Pancreas (tissue), 10 donors: ENCODE results near the gene CDKN1B. TPM values are rescaled to one million over a fixed set of nuclear protein-coding genes. Genes with fewer than 3 reads are reported as not detected.

Experiments
- ATAC-seq, 4 donors: fragments of 200-7000 bp; cut with Tn5 transposase; one replicate each; pipeline versions ENCODE4 v1.8.0 to v1.9.1; 2020; ENCODE audit warnings: mild to moderate bottlenecking in 4 of 4, moderate library complexity in 4 of 4
- DNase-seq, 6 donors: peaks; one replicate each; pipeline ENCODE4 v3.0.0-alpha.2; 2020
- FAIRE-seq: peaks from 2 replicates; lab custom pipeline; 2012; peaks lifted over from hg19 to GRCh38; lab: Jason Lieb, UNC
- H3K27ac ChIP-seq, 4 donors: fragments of 200-600 bp; sonication (generic); 1 replicate in 3 of 4; 2 replicates in 1 of 4; pipeline versions ENCODE4 v1.5.0 to v1.8.0; 2020
- H3K27me3 ChIP-seq, 4 donors: fragments of 200-600 bp; one replicate each; pipeline ENCODE4 v1.8.0; 2021
- H3K36me3 ChIP-seq, 3 donors: fragments of 200-600 bp; sonication (generic) in 1 of 3; one replicate each; pipeline versions ENCODE4 v1.5.0 to v1.8.0; 2020 to 2021
- H3K4me1 ChIP-seq, 3 donors: fragments of 200-600 bp; one replicate each; pipeline ENCODE4 v1.8.0; 2021
- H3K4me3 ChIP-seq, 4 donors: fragments of 200-600 bp; sonication (generic) in 2 of 4; one replicate each; pipeline versions ENCODE4 v1.5.0 to v1.8.0; 2020 to 2021
- H3K9me3 ChIP-seq, 4 donors: fragments of 200-600 bp; one replicate each; pipeline ENCODE4 v1.8.0; 2021
- CTCF ChIP-seq, 4 donors: fragments of 200-600 bp; sonication (generic) in 3 of 4; IDR thresholded peaks; one replicate each; pipeline versions ENCODE4 v1.5.0 to v1.8.0; 2021; ENCODE audit warnings: antibody characterized with exemption in 4 of 4
- WGBS, 2 donors: extraction: QIAGEN DNeasy Blood & Tissue Kit; methylation state at CpG; one replicate each; pipeline ENCODE4 v1.1.7; 2013; 5-methylcytosine and 5-hydroxymethylcytosine counted together
- intact Hi-C, 3 donors: fragments of 100-400 bp; cut with DNase I; formaldehyde crosslinking; loops; one replicate each; pipeline versions ENCODE4 v1.11.1 to v1.14.2; 2022
- polyA plus RNA-seq, 2 donors: library from polyadenylated mRNA; stranded (reverse); fragments of 200-250 nt; gene quantifications; one replicate each; pipeline ENCODE4 v1.2.3, GENCODE V29; 2013
- total RNA-seq, 6 donors: library from RNA; stranded (reverse); fragmentation: NEBNext Ultra II Directional in 4 of 6; extraction: Animal tissue kit (Norgen Biotek cat#: 25700) in 4 of 6; gene quantifications; one replicate each; pipeline versions ENCODE4 v1.2.1 to v1.2.4, GENCODE V29; 2021 to 2023
- donor health status: healthy with polysubstance abuse.
- donor health status: DM: no; HTN: no; CAD: no; lungs with moderate emphysema.
- donor health status: DM: no; HTN: no; CAD: no.
- donor health status: control.
- donor health status: control.
- donor health status: Bipolar disorder and iron deficiency.
- donor health status: DM: yes; HTN: yes; CAD: no.
- donor health status: DM: no; HTN: no; CAD: no.
- donor health status: DM: no; HTN: no; CAD: no.
- donor health status: DM: yes; HTN: yes; CAD: no.

Gene CDKN1B
- total RNA-seq (10 to 100 TPM; 12.8 to 23.7 (median 16.9) TPM), polyA plus RNA-seq (10 to 100 TPM; 12.1 to 19.1 TPM)

- H3K36me3 ChIP-seq = peaks cover 0 to 9% (median 4%) of the 10 kb centered on the region in 3 donors
- DNase-seq = peak; percentile 93 to 96 (median 96)
- H3K4me1 ChIP-seq = peaks cover 10 to 49% (median 45%) of the 10 kb centered on the region in 3 donors
- H3K4me3 ChIP-seq = peak within 1 kb of the TSS; percentile 75 to 89 (median 82)
- no peaks in the 10 kb centered on the region for H3K9me3 ChIP-seq
- no peaks in the 10 kb centered on the region for H3K27me3 ChIP-seq
- peak; percentile 84 to 90 (median 90) for ATAC-seq
- no peak for TF ChIP-seq CTCF (IDR thresholded peaks at IDR 0.05)
- intact Hi-C loops = loop anchor here in 1 of 3 donors (10.0 kb wide), 1 partner anchor 342 kb away; no protein-coding TSS in a partner anchor
- 0 to 1% methylated on average over 61 to 81 of the region's 81 CpGs for WGBS, 2 donors
- FAIRE-seq = no peak
- peak within 1 kb of the TSS; percentile 98 to 100 (median 99) for H3K27ac ChIP-seq
These were observed at the start of gene CDKN1B for GRCh38 chr12:12716793-12717585. Gene CDKN1B, plus strand, starts transcription at chr12:12717368. Its CDS starts 472 bp downstream, at chr12:12717840.

- 57 to 58% methylated on average over 1 of the region's 1 CpG for WGBS, 2 donors
- intact Hi-C loops = no loop called here
- no peak for ATAC-seq
- no peak for FAIRE-seq
- Histone ChIP-seq H3K27me3 (no peaks in the 10 kb centered on the region), H3K4me1 (no peaks in the 10 kb centered on the region), H3K4me3 (no peak overlapping the region), H3K27ac (no peak overlapping the region), H3K9me3 (no peaks in the 10 kb centered on the region), H3K36me3 (no peaks in the 10 kb centered on the region)
- no peak for DNase-seq
- no peak for TF ChIP-seq CTCF (IDR thresholded peaks at IDR 0.05)
These were observed 49.2 kb upstream of the CDKN1B start for GRCh38 chr12:12668005-12668404.

GRCh38 chr12:12669020-12669419 lies 48.1 kb upstream of the CDKN1B start:
- no peaks in the 10 kb centered on the region for H3K9me3 ChIP-seq
- H3K4me1 ChIP-seq = no peaks in the 10 kb centered on the region
- no peaks in the 10 kb centered on the region for H3K36me3 ChIP-seq
- intact Hi-C loops = no loop called here
- H3K27me3 ChIP-seq = no peaks in the 10 kb centered on the region
- ATAC-seq = no peak
- no peak overlapping the region for H3K4me3 ChIP-seq
- H3K27ac ChIP-seq = no peak overlapping the region
- WGBS, 2 donors = 92 to 95% methylated on average over 2 of the region's 2 CpGs
- TF ChIP-seq CTCF (IDR thresholded peaks at IDR 0.05) = no peak
- DNase-seq = no peak
- no peak for FAIRE-seq

GRCh38 chr12:12671850-12672660 lies 45.1 kb upstream of the CDKN1B start:
- intact Hi-C loops = no loop called here
- H3K4me1 ChIP-seq = no peaks in the 10 kb centered on the region
- FAIRE-seq (no peak), DNase-seq (no peak), ATAC-seq (no peak)
- 62 to 71% methylated on average over 8 of the region's 8 CpGs for WGBS, 2 donors
- H3K36me3 ChIP-seq = no peaks in the 10 kb centered on the region
- H3K4me3 ChIP-seq = no peak overlapping the region
- H3K27ac ChIP-seq = no peak overlapping the region
- H3K9me3 ChIP-seq = no peaks in the 10 kb centered on the region
- H3K27me3 ChIP-seq = no peaks in the 10 kb centered on the region
- no peak for TF ChIP-seq CTCF (IDR thresholded peaks at IDR 0.05)
